AG04450 (cell line): ENCODE results near the gene DSG2. TPM values are rescaled to one million over a fixed set of nuclear protein-coding genes. Genes with fewer than 3 reads are reported as not detected.

ENCODE experiments used
- CTCF ChIA-PET: fragments of 300-600, 350-600 bp; formaldehyde crosslinking; extraction: SDS; loops from one replicate; lab custom pipeline; 2022; ENCODE audit warnings: antibody characterized with exemption, inconsistent platforms; lab: Charles Lee
- POLR2A ChIA-PET: fragments of 350-600 bp; formaldehyde crosslinking; extraction: SDS; loops from one replicate; lab custom pipeline; 2021; ENCODE audit warnings: antibody characterized with exemption, inconsistent platforms; lab: Yijun Ruan, JAX
- DNase-seq: peaks from one replicate; pipeline ENCODE4 v3.0.0-alpha.2; 2011; ENCODE audit warnings: low read depth, low spot score
- H3K27ac ChIP-seq: one replicate; pipeline ENCODE4 v1.5.1; 2012; ENCODE audit warnings: low read depth, low read length, control low read depth
- H3K27me3 ChIP-seq: one replicate; pipeline ENCODE4 v1.6.0; 2012; ENCODE audit warnings: low read length; ENCODE audit not compliant: control insufficient read depth, insufficient read depth
- H3K4me3 ChIP-seq: 2 replicates; pipeline ENCODE4 v1.5.1; 2011; ENCODE audit warnings: mild to moderate bottlenecking, low read depth, low read length, control low read depth
- H3K9me3 ChIP-seq: 2 replicates; pipeline ENCODE4 v1.5.1; 2012; ENCODE audit warnings: low read length; ENCODE audit not compliant: control insufficient read depth, insufficient read depth
- CTCF ChIP-seq: IDR thresholded peaks from 2 replicates; pipeline ENCODE4 v1.5.1; 2011; ENCODE audit warnings: low read depth, low read length, control low read depth, inconsistent platforms
- polyA plus RNA-seq: library from polyadenylated mRNA; depleted of rRNA; stranded (reverse); fragments of >200 nt; gene quantifications from 2 replicates; pipeline ENCODE4 v1.2.3, GENCODE V29; 2011

The DSG2 gene
- polyA plus RNA-seq, 1 experiment, result 0.84 TPM

GRCh38 chr18:31579375-31579774 lies 81.4 kb downstream of the DSG2 start:
- Histone ChIP-seq H3K27ac (no peak overlapping the region), H3K27me3 (no peaks in the 10 kb centered on the region), H3K4me3 (no peak overlapping the region), H3K9me3 (no peaks in the 10 kb centered on the region; the same call in 1 of the 2 replicates)
- DNase-seq, result no peak
- ChIA-PET POLR2A (no interaction called here), CTCF (no interaction called here)
- TF ChIP-seq CTCF, result no peak

- Histone ChIP-seq H3K27ac (no peak overlapping the region), H3K27me3 (no peaks in the 10 kb centered on the region), H3K9me3 (no peaks in the 10 kb centered on the region), H3K4me3 (no peak overlapping the region)
- TF ChIP-seq CTCF, result no peak
- ChIA-PET POLR2A (no interaction called here), CTCF (no interaction called here)
- no peak for DNase-seq
These were observed 83.7 kb downstream of the DSG2 start for GRCh38 chr18:31581498-31582197.

- ChIA-PET CTCF (no interaction called here), POLR2A (no interaction called here)
- Histone ChIP-seq H3K4me3 (no peak overlapping the region), H3K27ac (no peak overlapping the region), H3K27me3 (no peaks in the 10 kb centered on the region), H3K9me3 (no peaks in the 10 kb centered on the region)
- TF ChIP-seq CTCF, result no peak
- no peak for DNase-seq
These were observed 85.3 kb downstream of the DSG2 start for GRCh38 chr18:31583185-31583854.

- H3K4me3 ChIP-seq, result no peak overlapping the region
- no peaks in the 10 kb centered on the region; the same call in 1 of the 2 replicates for H3K9me3 ChIP-seq
- H3K27me3 ChIP-seq, result no peaks in the 10 kb centered on the region
- no peak for TF ChIP-seq CTCF
- H3K27ac ChIP-seq, result no peak overlapping the region
- CTCF ChIA-PET, result no interaction called here
- no peak for DNase-seq
- POLR2A ChIA-PET, result no interaction called here
These were observed 88.0 kb downstream of the DSG2 start for GRCh38 chr18:31585991-31586390.

- no peaks in the 10 kb centered on the region; the same call in 1 of the 2 replicates for H3K9me3 ChIP-seq
- H3K27me3 ChIP-seq, result no peaks in the 10 kb centered on the region
- H3K27ac ChIP-seq, result no peak overlapping the region
- no peak overlapping the region for H3K4me3 ChIP-seq
- POLR2A ChIA-PET, result no interaction called here
- no peak for TF ChIP-seq CTCF
- CTCF ChIA-PET, result no interaction called here
- DNase-seq, result no peak
These were observed 88.6 kb downstream of the DSG2 start for GRCh38 chr18:31586616-31587015.
